ENCODE measurements around the gene OPHN1. TPM values are rescaled to one million over a fixed set of nuclear protein-coding genes. Genes with fewer than 3 reads are reported as not detected.

Gene OPHN1
- total RNA-seq, 1 donor = 6.9 TPM

GRCh38 chrX:68190799-68191198 is 242.5 kb downstream of the OPHN1 start:
- Histone ChIP-seq H3K79me2 (ENCODE audit: insufficient read depth, low read length) (no peaks in the 10 kb centered on the region), H4K20me1 (ENCODE audit: insufficient read depth, low read length) (no peaks in the 10 kb centered on the region), H3K9me3 (ENCODE audit: low read depth, low read length) (no peaks in the 10 kb centered on the region), H3K4me2 (ENCODE audit: insufficient read depth, low read length) (no peak overlapping the region), H3K36me3 (ENCODE audit: insufficient read depth, low read length) (no peaks in the 10 kb centered on the region), H3K27ac (ENCODE audit: low read depth, low read length) (no peak overlapping the region), H3K4me3 (ENCODE audit: insufficient read depth, low read length) (no peak overlapping the region), H3K27me3 (ENCODE audit: insufficient read depth, low read length) (peaks cover 11% of the 10 kb centered on the region), H3K4me1 (ENCODE audit: insufficient read depth, low read length) (peaks cover 7% of the 10 kb centered on the region), H2AFZ (ENCODE audit: low read length) (no peak overlapping the region)
- DNase-seq (ENCODE audit: insufficient read length, low spot score, missing footprints) = no peak
- no peak for TF ChIP-seq CTCF (IDR thresholded peaks at IDR 0.05; ENCODE audit: extremely low read depth, low read depth, low read length)

- H3K36me3 ChIP-seq (ENCODE audit: insufficient read depth, low read length) = no peaks in the 10 kb centered on the region
- no peaks in the 10 kb centered on the region for H3K79me2 ChIP-seq (ENCODE audit: insufficient read depth, low read length)
- H3K4me2 ChIP-seq (ENCODE audit: insufficient read depth, low read length) = no peak overlapping the region
- DNase-seq (ENCODE audit: insufficient read length, low spot score, missing footprints) = no peak
- no peaks in the 10 kb centered on the region for H3K9me3 ChIP-seq (ENCODE audit: low read depth, low read length)
- no peak for TF ChIP-seq CTCF (IDR thresholded peaks at IDR 0.05; ENCODE audit: extremely low read depth, low read depth, low read length)
- H3K4me1 ChIP-seq (ENCODE audit: insufficient read depth, low read length) = peaks cover 8% of the 10 kb centered on the region
- H3K27ac ChIP-seq (ENCODE audit: low read depth, low read length) = no peak overlapping the region
- peaks cover 6% of the 10 kb centered on the region for H3K27me3 ChIP-seq (ENCODE audit: insufficient read depth, low read length)
- H3K4me3 ChIP-seq (ENCODE audit: insufficient read depth, low read length) = no peak overlapping the region
- no peak overlapping the region for H2AFZ ChIP-seq (ENCODE audit: low read length)
- H4K20me1 ChIP-seq (ENCODE audit: insufficient read depth, low read length) = no peaks in the 10 kb centered on the region
Measured at GRCh38 chrX:68186552-68187262, 246.6 kb downstream of the OPHN1 start.

- Histone ChIP-seq H3K27me3 (ENCODE audit: insufficient read depth, low read length) (peaks cover 5% of the 10 kb centered on the region), H3K9me3 (ENCODE audit: low read depth, low read length) (no peaks in the 10 kb centered on the region), H4K20me1 (ENCODE audit: insufficient read depth, low read length) (no peaks in the 10 kb centered on the region), H2AFZ (ENCODE audit: low read length) (no peak overlapping the region), H3K79me2 (ENCODE audit: insufficient read depth, low read length) (no peaks in the 10 kb centered on the region), H3K4me2 (ENCODE audit: insufficient read depth, low read length) (no peak overlapping the region), H3K36me3 (ENCODE audit: insufficient read depth, low read length) (no peaks in the 10 kb centered on the region), H3K4me3 (ENCODE audit: insufficient read depth, low read length) (no peak overlapping the region), H3K4me1 (ENCODE audit: insufficient read depth, low read length) (peaks cover 8% of the 10 kb centered on the region), H3K27ac (ENCODE audit: low read depth, low read length) (no peak overlapping the region)
- no peak for DNase-seq (ENCODE audit: insufficient read length, low spot score, missing footprints)
- no peak for TF ChIP-seq CTCF (IDR thresholded peaks at IDR 0.05; ENCODE audit: extremely low read depth, low read depth, low read length)
Measured at GRCh38 chrX:68185161-68185560, 248.1 kb downstream of the OPHN1 start.

- H3K36me3 ChIP-seq (ENCODE audit: insufficient read depth, low read length) = no peaks in the 10 kb centered on the region
- no peak overlapping the region for H3K27ac ChIP-seq (ENCODE audit: low read depth, low read length)
- H3K4me2 ChIP-seq (ENCODE audit: insufficient read depth, low read length) = no peak overlapping the region
- H3K4me3 ChIP-seq (ENCODE audit: insufficient read depth, low read length) = no peak overlapping the region
- no peak overlapping the region for H2AFZ ChIP-seq (ENCODE audit: low read length)
- TF ChIP-seq CTCF (IDR thresholded peaks at IDR 0.05; ENCODE audit: extremely low read depth, low read depth, low read length) = peak; percentile 61
- peaks cover 3% of the 10 kb centered on the region for H3K27me3 ChIP-seq (ENCODE audit: insufficient read depth, low read length)
- H4K20me1 ChIP-seq (ENCODE audit: insufficient read depth, low read length) = no peaks in the 10 kb centered on the region
- H3K4me1 ChIP-seq (ENCODE audit: insufficient read depth, low read length) = peaks cover 8% of the 10 kb centered on the region
- no peak for DNase-seq (ENCODE audit: insufficient read length, low spot score, missing footprints)
- no peaks in the 10 kb centered on the region for H3K9me3 ChIP-seq (ENCODE audit: low read depth, low read length)
- no peaks in the 10 kb centered on the region for H3K79me2 ChIP-seq (ENCODE audit: insufficient read depth, low read length)
Measured at GRCh38 chrX:68183612-68184214, 249.6 kb downstream of the OPHN1 start.
